GM18907 (cell line): ENCODE results near the gene ELOVL3.

ENCODE experiments used
- ATAC-seq: cut with Tn5 transposase; IDR thresholded peaks from one replicate; pipeline ENCODE4 v1.9.1; 2021; ENCODE audit warnings: mild to moderate bottlenecking, moderate library complexity; ENCODE audit not compliant: unreplicated experiment

Gene ELOVL3

DNA sequence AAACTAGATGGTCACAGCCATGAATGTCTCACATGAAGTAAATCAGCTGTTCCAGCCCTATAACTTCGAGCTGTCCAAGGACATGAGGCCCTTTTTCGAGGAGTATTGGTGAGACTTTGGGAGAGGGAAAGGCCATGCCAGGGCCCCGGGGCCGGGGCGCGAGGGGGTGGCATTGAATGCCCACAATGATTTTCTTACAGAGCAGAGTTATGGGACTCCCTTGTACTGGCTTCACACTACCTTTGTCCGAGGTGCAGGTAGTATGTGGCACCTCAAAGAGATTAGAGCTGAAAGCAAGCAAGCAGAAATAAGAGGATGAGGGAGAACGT lies 407 bp downstream of the ELOVL3 start:
- no peak for ATAC-seq

DNA sequence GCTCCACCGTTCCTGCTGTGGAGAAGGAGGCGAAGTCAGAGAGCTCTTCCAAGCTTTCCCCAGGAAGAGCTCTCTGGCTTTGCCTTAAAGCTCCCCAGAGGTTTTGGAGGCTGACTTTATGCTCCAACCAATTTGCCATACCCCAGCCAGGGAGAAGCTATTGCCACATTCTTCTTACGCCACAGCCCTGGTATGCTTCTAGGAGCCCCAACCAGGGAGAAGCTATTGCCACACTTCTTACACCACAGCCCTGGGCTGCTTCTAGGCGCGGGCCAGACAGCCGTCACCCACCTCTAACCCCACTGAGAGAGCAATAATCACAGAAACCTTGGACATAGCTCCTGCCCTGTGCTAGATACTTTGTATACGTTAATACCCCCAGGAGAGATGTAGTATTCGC lies 951 bp downstream of the ELOVL3 start:
- ATAC-seq, result no peak

DNA sequence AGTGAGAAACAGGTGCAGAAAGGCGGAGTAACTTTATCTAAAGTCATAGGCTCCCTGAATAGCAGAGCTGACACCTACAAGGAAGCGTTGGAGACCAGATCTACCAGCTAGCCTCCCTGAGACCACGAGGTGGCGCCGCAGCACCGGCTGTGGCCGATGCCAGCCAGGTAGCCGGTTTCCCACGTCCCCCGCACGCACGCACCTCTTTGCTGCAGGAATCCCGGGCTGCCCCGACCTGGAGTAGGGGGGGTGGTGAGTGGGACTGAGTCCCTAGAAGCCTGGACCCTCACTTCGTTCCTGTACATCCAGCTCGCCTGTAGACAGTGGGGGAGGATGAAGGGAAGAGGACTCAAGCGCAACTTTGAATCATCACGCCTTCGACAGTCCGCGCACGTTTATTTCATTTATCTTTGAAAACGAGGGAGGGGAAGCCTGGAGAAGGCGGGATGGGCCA lies 3.7 kb downstream of the ELOVL3 start:
- ATAC-seq, result no peak

DNA sequence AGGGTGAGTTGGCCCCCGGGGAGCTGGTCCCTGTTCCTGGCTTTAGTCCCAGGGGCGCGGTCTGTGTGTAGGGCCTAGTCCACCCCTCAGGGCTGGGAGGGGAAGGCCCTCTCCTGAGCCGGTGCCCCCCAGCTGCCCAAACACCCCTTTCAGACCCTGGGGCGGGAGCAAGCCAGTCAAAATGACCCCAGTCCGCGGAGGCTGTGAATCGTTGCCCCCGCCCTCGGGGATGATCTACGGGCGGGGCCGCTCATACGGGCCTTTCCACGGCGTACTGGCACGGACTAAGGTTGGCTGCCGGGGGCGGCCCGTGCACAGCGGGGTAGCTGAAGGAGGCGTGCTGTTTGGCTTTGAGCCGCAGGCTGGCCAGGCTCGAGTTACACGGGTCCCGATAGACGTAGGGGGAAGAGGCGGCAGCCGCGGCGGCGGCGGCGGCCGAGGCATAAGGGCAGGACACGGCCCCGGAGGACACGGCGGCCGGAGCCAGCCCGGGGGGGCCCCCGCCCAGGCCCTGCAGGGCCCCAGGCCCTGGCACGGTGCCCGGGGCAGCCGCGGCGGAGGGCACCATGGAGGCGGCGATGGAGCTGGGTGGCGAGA lies 4.3 kb downstream of the ELOVL3 start:
- ATAC-seq, result no peak

DNA sequence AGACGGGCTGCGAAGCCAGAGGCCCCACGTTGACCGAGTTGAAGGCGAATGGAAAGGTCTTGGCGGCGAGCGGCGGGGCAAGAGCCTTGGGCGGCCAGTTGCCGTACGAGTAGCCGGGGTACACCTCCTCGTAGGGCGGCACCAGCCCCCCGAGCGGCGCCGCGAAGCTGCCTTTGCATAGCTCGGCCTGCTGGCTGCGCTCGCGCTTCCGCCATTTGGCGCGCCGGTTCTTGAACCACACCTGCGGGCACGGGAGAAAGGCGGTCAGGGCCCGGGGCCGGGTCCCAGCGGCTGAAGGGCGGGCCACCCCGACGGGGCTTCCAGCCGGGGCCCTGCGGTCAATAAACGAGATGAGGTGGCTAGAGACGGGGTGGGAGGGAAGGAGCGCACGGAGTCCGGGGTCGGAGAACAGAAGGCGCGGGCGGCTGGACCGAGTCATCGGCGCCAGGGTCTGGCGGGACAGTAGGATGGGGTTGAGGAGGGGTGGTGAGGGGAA lies 4.8 kb downstream of the ELOVL3 start:
- no peak for ATAC-seq

DNA sequence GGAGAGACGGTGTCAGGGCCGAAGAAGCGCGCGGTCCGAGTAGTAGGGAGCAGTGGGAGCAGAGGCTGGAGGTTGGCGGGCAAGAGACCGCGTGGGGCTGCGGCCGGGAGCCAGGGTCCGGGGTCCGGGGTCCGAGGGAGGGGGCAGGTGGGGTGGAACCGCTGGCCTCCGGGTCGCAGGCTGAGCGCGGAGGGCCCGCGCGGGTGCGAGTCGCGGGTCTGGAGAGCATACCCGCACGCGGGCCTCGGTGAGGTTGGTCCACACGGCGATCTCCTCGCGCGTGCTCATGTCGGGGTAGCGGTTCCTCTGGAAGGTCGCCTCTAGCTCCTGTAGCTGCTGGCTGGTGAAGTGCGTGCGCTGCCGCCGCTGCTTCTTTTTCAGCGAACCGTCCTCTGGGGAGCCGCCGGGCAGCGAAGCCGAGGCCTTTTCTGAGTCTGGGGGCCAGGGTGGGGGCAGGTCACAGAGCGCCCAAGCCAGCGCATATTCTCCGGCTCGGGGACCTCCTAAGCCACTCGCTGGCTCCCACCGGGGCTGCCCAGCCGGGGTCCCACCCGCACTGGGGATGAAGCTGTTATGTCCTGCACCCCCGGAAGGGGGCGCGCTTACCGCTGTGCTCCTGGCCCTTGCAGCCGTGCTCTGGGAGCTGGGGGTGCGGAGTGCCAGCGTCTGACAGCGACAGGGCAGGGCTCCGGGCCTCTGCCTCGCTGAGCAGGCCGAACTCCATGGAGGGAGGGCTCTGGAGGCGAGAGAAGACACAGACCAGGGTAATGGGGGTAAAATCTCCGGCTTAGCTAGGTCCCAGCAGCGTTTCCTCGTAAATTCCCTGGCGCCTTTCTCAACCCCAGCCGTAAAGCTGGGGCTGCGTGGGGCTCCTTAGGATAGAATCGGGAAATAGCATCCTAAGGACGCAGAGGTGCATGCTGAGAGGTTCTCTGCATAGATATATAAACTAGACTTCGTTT lies 5.5 kb downstream of the ELOVL3 start:
- no peak for ATAC-seq

DNA sequence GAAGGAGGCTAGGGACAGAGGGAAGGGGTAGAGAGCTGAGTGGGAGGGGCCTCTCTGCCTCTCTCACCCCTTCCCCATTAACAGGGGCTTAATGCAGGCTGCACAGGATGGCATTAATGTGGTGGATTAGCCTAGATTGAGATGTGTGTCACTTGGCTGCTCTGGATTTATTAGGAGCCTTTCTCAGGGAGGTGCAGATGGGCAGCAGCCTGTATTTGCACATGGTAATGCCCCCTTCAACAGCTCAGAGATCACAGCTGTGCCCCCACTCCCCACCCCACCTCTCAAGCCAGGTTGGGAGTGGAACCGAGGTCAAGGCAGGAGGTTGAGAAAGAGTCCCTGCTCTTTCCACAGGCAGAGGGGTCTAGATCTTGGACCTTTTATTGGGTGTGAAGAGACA lies 7.9 kb downstream of the ELOVL3 start:
- ATAC-seq, result no peak

DNA sequence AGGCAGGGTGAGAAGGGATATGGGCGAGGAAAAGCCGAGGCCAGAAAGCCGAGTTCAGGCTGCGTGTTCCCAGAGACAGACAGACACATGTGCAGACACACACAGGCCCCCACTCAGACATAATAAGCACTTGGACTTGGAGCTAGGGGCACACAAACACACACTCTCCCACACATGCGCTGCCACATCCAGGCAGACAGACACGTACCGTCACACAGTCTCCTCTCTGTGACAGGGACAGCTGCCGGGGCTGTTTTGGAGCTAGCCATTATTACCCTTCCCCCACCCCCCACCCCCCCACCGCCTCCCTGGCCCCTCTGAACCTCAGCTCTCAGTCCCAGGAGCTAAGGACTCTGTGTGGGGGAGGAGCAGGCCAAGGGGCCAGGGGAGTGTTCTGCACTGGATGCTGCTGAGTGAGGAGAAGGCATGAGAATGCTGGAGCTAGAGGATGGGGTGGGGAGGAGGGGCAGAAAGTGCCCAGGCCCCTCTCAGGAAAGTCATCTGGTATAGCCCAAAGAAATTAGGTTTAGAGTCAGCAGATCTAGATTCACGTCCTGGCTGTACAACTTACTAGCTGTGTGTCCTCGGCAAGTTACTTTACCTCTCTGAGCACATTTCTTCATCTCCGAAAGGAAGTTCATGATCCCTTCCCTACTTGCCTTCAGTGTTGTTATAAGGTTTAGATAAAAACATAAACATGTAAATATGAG lies 8.9 kb downstream of the ELOVL3 start:
- ATAC-seq, result no peak

DNA sequence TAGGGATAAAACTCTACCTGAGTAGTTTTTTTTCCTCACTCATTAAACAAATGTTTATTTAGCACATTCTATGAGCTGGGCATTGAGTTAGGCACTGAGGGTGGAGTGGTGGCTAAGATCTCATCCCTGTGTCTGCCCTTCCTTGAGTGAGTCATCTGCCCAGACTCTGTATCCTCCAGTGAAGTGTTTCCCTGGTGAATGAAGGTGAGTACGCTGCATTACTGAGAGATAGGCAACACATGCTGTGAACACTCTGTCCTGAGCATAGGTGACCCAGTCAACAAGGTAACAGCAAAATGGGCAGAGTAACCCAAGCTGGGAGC lies 9.5 kb downstream of the ELOVL3 start:
- no peak for ATAC-seq

DNA sequence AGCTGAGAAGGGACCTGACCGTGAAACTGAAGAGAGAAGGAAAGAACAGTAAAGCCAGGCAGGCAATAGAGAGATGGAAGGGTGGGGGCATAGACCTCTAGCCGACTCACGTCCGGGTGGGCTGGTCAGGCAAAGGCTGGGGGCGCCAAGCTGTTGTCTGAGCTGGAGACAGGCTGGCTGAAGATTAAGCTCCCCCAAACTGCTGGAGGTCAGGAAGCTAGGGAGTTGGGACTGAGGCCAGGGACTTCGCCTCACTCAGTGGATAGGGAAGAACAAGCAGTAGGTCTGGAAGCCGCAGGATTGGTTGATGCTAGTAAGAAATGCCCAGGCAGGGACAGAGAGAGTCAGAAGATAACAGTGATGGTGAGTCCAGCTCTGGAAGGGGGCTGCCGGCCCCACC lies 9.9 kb downstream of the ELOVL3 start:
- ATAC-seq, result no peak

DNA sequence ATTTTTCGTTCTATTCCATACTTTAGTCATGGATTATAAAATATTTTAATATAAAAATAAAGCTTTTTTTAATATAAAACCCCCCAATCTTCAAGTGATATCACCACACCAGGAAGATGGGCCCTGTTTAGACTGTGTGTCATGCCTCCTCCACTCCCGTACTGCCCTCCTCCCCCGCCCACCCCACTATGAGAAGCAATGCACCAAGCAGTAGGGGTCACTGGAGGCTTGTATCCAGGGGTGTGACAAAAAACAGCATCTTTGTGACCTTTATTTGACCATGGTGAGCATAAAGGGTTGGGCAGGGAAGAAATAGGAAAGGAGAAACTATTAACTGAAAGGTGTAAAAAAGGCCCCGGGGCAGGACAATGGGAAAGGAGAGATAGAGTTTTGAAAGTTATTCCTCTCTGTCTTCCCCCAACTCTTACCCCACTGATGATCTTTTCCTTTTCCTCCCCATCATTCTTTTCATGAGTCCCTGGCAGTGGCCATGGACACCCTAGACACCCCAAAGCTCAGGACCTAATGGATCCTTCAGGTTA lies 11.7 kb downstream of the ELOVL3 start:
- ATAC-seq, result no peak

DNA sequence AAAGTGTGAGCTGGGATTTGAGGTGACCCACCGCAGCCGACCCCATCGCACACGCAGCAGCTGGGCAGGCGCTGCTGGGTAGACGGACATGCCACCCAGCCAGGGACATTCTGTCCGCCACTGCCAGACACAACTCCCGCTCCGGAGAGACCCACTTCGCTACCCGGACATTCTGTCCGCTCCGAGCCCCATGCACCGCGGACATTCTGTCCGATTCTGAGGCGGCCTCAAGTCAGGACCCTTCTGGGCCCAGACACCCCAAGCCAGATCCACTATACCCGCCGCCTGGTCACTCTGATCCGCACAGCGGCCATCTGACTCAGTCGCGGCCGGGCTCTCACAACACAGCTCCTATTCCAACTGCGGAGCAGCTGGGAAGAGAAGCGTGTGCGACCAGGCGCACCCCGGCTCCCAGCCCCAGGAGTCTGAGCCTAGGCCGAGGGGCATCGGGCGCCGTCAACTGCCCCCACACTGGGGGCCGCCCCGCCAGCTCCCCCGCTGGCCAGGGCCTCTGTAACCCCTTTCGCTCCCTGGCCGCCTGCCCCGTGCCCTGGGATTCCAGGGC lies 14.4 kb downstream of the ELOVL3 start:
- no peak for ATAC-seq

DNA sequence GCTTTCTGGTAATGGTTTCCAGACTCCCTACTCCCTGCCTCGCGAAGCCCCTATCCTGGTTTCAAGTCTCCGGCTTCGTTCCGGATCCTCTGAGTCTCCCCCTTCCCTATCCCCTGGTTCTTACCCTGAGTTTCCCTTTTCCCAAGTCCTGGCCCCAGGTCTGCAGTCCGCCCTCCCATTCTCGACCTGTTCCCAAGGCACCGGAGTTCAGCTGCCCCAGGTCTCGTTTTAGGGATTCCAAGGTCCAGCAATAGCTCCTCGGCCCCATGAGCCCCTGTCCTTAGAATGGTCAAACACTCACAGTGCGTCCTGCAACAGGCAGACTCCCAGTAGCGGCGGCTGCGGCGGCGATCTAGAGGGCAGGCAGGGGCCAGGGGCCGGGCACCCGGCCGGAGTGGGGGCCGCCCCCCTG lies 14.9 kb downstream of the ELOVL3 start:
- peak; percentile 2 for ATAC-seq

DNA sequence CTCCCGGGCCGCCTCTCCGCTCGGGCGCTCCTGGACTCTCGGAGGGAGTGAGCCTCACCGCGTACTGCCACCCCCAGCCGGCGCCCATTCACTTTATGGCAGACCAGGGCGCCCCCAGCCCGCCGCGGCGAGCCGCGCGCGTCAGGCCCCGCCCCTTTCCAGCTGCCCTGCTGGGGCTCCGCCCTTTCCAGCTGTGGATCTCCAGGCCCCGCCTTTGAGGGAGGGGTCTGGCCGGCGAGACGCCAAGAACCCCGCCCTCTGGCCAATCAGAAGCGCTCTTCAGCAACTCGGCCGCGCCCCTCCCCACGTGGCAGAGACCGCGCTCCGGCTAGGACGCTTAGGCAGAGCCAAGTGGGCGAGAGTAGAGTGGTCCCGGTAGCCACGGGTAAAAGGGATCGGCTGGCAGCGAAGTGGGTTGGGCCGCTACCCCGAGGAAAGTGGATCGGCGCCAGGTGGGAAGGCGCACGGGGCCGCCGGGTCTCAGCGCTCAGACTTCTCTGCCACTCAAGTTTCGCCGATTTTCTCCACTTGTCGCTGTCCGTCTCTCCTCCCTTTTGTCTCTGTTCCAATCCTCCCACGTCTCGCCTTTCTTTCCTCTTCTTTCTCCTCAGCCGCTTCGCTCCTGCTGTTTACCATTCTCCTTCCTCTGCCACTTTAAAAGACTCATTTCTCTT lies 15.5 kb downstream of the ELOVL3 start, which contains the start of gene PITX3:
TSS of gene PITX3 (minus strand) at position 69 of the 674 bp plus-strand sequence. CDS start 9,432 bp downstream, outside the sequence.
- peak; percentile 46 for ATAC-seq

DNA sequence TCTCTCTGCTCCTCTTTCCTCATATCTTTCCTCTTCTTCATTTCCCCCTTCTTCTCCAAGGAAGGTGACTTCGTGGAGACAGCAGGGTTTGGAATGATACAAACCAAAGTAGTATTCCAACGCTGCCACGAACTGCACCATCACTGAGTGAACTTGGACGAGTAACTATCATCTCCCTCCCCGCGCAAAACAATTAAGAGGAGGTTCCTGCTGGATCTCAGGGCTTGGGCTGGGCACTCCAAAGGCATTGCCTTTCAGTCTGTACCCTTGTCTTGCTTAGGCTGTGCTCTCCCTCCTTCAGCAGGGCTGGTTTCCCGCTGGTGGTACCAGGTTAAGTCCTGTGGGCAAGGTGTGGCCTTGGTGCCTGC lies 16.0 kb downstream of the ELOVL3 start:
- no peak for ATAC-seq

DNA sequence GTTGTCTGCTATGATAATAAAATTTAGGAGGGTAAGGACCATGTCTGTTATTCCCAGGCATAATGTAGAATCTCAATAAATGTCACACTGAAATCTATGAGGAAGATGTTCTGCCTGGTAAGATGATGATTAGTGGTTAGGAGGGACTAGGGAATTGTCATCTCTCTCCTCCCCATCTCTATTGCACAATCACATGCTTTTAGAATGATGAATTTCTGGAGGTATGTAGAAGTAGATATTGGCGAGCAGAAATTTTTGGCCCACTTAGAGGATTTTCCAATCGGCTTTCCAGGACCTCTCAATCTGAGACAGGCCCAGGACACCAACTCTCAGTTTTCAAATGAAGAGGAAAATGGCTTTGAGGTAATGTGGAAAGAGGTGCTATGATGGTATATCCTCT lies 17.2 kb downstream of the ELOVL3 start:
- no peak for ATAC-seq

DNA sequence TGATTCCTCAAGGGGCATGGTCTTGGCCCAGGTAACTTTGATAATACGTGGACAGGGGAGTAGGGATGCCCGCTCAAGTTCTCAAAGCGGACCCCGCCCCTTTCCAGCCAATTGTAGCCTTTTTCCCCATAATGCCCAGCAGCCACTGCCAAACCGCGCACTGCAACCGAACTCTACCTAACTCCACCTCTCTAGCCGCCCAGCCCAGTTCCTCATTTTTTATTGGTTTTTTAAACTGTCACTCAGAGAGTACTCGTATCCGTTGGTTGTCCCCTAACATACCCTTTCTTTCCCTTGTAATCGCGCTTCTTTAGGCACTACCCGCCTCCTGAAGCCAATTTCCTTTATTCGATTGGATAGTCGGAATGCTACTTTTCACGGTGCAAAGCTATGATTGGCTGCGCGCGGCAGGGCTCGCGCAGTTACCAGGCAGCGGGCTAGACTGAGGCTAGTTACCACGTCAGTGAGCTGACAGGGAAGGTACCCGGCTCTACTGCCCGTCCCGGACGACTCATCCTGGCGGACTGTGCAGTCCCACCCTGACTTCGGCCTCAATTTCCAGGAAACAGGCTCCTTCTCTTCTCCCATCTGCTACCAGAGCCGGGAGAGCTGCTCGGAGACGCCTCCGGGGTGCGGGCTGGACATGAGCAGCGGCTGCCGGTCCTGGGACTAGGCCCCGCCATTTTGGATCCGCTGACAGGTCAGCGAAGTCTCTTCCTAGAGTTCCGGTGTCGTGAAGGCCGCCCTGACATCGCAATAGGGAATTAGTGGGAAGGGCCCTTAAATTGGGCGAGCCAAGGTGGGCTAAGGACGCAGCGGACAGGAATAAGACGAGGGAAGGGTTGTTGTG lies 19.2 kb downstream of the ELOVL3 start, which contains the start of gene GBF1:
TSS of gene GBF1 (plus strand) at position 451 of the 850 bp plus-strand sequence. CDS start 13,407 bp downstream, outside the sequence.
- ATAC-seq, result peak; percentile 90

DNA sequence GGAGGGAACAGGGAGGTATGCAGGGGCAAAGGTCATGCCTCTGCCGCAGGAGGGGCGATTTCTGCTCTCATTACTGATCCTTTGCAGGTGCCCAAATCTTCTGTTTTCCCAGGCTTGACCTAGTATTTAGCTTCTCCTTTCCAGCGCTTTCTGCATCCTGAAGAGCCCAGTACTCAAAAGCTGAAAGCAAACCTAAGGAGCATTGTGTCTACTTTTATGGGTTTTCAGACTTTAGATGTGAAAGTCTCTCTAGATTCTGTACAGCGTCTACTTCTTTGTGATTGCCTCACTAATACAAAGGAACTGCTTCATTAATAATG lies 19.8 kb downstream of the ELOVL3 start:
- ATAC-seq, result no peak

DNA sequence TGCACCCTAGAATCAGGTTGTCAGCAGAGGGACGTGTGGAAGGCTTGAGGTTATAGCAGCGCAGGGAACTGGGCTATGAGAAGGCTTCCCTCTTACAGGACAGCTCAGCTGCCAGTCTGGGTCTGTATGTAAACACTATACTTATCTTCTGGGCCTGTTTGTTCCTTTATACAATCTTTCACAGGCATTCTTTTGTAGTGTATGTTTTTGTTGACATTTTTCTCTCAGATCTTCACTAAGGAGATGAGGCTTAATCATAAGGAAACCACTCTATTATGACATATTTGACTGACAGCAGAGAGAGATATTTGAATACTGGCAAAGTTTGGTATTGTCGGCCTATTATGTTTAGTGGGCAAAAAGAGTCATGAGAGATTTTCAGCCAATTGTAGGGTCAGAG lies 20.2 kb downstream of the ELOVL3 start:
- no peak for ATAC-seq

DNA sequence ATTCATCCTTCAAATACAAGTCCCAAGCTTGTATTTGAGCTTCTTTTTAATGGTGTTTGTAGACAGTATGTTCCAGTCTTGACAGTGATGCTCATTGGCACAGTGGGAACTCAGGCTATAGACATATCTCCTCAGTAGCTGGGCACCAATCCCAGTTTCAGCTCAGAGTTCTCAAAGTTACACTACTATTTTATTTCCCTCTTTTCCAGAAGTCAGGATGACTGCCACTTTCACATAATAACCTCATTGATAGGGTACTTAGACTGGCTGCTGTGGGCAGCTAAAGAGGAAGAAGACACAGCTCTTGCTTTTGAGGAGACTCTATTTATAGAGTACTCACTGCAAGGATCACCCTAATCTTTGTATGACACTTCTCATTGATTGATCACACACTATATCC lies 21.6 kb downstream of the ELOVL3 start:
- no peak for ATAC-seq
